Spinal cord (tissue), 10 donors: ENCODE measurements around the gene PSG2. TPM values are rescaled to one million over a fixed set of nuclear protein-coding genes. Genes with fewer than 3 reads are reported as not detected.
"Not testable (repeated sequence)": the region's sequence is repeated elsewhere in the genome, so short reads cannot be mapped to it uniquely, and the experiment has no call there.

Experiments used
- DNase-seq, 6 donors: peaks; one replicate each; pipeline versions ENCODE4 v3.0.0 to v3.0.0-alpha.2; 2013 to 2015; ENCODE audit warnings: low spot score in 6 of 6, low read depth in 4 of 6
- H3K27ac ChIP-seq: one replicate; pipeline ENCODE4 v1.5.1; 2013; ENCODE audit warnings: low read depth, low read length, control low read depth
- H3K27me3 ChIP-seq: one replicate; pipeline ENCODE4 v1.6.1; 2013; ENCODE audit warnings: low read length; ENCODE audit not compliant: control insufficient read depth, insufficient read depth
- H3K36me3 ChIP-seq: one replicate; pipeline ENCODE4 v1.6.1; 2013; ENCODE audit warnings: low read length; ENCODE audit not compliant: control insufficient read depth, insufficient read depth
- H3K4me1 ChIP-seq: one replicate; pipeline ENCODE4 v1.6.1; 2013; ENCODE audit warnings: low read length; ENCODE audit not compliant: control insufficient read depth, insufficient read depth
- H3K4me3 ChIP-seq: one replicate; pipeline ENCODE4 v1.5.1; 2013; ENCODE audit warnings: low read depth, low read length, control low read depth
- H3K9me3 ChIP-seq: one replicate; pipeline ENCODE4 v1.6.1; 2013; ENCODE audit warnings: low read length; ENCODE audit not compliant: control insufficient read depth, insufficient read depth
- WGBS: methylation state at CpG from one replicate; pipeline ENCODE4 v1.1.5; 2013; ENCODE audit warnings: missing lambda C conversion rate; ENCODE audit not compliant: insufficient coverage; 5-methylcytosine and 5-hydroxymethylcytosine counted together
- polyA plus RNA-seq, 2 donors: library from polyadenylated mRNA; unstranded; fragments of 120-200 nt; gene quantifications; one replicate each; pipeline ENCODE4 v1.2.1, GENCODE V29; 2013; ENCODE audit not compliant: insufficient read length in 2 of 2
- total RNA-seq, 2 donors: library from RNA; depleted of rRNA in 1 of 2; stranded (reverse); fragments of 120-200 nt in 1 of 2; fragments of >200 nt in 1 of 2; gene quantifications; one replicate each; pipeline versions ENCODE4 v1.2.3 to v1.2.4, GENCODE V29; 2013 to 2014
- donor health status: healthy.

PSG2 gene
- total and polyA plus RNA-seq, 4 donors: 0.23 to 0.71 (median 0.44) TPM; not detected in 1

DNA sequence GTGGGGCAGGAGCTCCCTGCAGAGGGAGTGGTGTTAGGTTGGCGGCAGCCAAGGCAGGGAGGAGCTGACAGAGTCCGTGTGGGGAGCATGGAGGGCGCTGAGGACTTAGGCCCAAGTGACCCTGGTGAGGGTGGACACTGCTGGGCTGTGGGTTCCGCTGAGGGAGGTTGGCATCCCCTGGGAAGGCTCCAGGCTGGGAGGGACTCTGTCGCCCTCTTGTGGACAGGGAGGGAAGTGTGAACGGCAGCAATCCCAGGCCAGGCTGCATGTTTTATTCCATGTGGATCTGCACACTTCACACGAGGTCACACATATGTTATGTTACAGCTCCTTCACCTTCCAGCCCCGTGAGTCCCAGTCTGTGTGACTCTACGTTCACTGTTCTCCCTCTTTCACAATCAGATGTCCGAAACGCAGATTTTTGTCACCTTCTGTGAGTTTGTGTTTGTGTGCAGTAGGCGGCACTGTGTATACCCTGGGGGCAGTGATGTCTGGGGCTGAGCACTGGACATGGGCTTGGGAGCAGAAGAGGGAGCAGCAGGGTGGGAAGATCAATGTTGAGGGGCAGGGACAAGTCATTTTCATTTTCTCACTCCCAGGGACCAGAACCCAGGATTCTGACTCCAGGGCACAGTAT lies 1.8 kb upstream of the PSG2 start:
- WGBS: 64% methylated on average over 5 of the region's 12 CpGs
- not testable (repeated sequence) for H3K4me1 ChIP-seq, H3K36me3 ChIP-seq, H3K9me3 ChIP-seq, H3K27me3 ChIP-seq, DNase-seq, H3K4me3 ChIP-seq, H3K27ac ChIP-seq

DNA sequence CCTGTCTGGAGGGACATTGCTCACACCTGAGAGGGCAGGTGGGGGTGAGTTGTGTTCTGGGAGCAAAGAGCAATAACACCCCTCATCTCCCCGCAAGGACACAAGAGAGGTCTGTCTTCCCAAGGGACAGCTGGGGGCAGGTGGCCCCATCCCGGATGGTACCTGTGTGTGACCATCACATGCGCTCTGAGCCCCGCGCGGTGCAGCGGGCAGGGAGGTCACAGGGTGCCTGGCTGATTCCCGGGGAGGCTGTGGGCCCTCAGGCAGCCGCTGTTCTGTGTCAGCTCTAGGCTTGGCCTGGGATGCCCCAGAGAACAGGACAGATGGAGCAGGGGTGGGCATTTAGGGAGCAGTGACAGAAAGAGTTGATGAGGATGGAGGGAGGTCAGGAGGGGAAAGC lies 1.2 kb upstream of the PSG2 start:
- not testable (repeated sequence) for H3K27me3 ChIP-seq, H3K27ac ChIP-seq, H3K36me3 ChIP-seq, H3K9me3 ChIP-seq, H3K4me3 ChIP-seq, DNase-seq, H3K4me1 ChIP-seq
- 99% methylated on average over 9 of the region's 9 CpGs for WGBS

GRCh38 chr19:43078311-43078710 lies 4.2 kb downstream of the PSG2 start:
- WGBS: no CpG with 5 or more reads among the region's 4 CpGs
- Histone ChIP-seq H3K36me3 (no peaks in the 10 kb centered on the region), H3K9me3 (no peaks in the 10 kb centered on the region), H3K27me3 (no peaks in the 10 kb centered on the region), H3K4me1 (no peaks in the 10 kb centered on the region), H3K4me3 (no peak overlapping the region), H3K27ac (no peak overlapping the region)
- no peak for DNase-seq

GRCh38 chr19:43077881-43078280 lies 4.6 kb downstream of the PSG2 start:
- DNase-seq, H3K4me3 ChIP-seq, H3K9me3 ChIP-seq, H3K36me3 ChIP-seq, H3K4me1 ChIP-seq, H3K27ac ChIP-seq, H3K27me3 ChIP-seq: not testable (repeated sequence)
- 85% methylated on average over 3 of the region's 4 CpGs for WGBS

GRCh38 chr19:43062418-43062817 lies 20.1 kb downstream of the PSG2 start:
- not testable (repeated sequence) for H3K4me3 ChIP-seq, H3K4me1 ChIP-seq, DNase-seq, H3K27ac ChIP-seq, H3K36me3 ChIP-seq, H3K9me3 ChIP-seq, H3K27me3 ChIP-seq
- no CpG with 5 or more reads among the region's 3 CpGs for WGBS

DNA sequence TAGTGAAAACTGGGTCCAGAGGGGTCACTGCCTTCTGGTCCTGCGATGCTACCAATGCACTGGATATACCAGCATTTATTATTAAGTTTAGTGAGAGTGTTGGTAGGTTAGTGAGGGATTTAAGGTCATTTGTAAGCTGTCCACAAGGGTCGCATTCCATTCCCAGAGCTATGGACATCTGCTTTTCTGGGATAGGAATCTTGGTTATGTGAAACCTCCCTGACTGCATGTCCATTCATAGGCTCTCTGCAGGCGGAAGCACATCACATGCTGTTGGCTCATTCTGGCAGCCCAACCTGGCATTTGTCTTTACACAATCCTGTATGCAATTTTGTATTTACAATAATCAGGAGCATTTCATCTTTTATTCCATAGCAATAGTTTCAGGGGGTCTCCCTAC lies 21.2 kb downstream of the PSG2 start:
- H3K4me1 ChIP-seq, H3K27me3 ChIP-seq, H3K27ac ChIP-seq, DNase-seq, H3K4me3 ChIP-seq, H3K36me3 ChIP-seq, H3K9me3 ChIP-seq: not testable (repeated sequence)
- WGBS: 40% methylated on average over 1 of the region's 3 CpGs

DNA sequence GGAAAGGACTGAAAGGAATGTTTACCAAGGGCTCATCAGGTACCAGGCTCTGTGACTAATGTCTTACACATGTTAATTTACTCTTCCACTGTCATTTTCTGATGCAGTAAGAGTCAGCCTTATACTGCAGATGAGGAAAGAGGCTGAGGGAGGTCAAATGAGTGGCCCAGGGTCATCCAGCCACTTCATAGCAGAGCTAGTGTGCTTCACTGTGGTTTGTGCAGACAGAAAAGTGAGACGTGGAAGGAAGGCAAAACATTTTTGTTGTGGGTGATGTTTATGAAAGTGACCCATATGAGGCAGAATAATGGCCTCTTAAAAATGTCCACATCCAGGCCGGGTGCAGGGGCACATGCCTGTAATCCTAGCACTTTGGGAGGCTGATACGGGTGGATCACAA lies 22.2 kb downstream of the PSG2 start:
- WGBS: 73% methylated on average over 3 of the region's 3 CpGs
- not testable (repeated sequence) for H3K36me3 ChIP-seq, DNase-seq, H3K4me3 ChIP-seq, H3K27ac ChIP-seq, H3K9me3 ChIP-seq, H3K27me3 ChIP-seq, H3K4me1 ChIP-seq

GRCh38 chr19:43059482-43059881 lies 23.0 kb downstream of the PSG2 start:
- no CpG with 5 or more reads among the region's 2 CpGs for WGBS
- not testable (repeated sequence) for H3K9me3 ChIP-seq, H3K4me1 ChIP-seq, H3K27me3 ChIP-seq, H3K36me3 ChIP-seq, DNase-seq, H3K4me3 ChIP-seq, H3K27ac ChIP-seq

- H3K4me1 ChIP-seq, H3K27ac ChIP-seq, H3K27me3 ChIP-seq, H3K4me3 ChIP-seq, H3K36me3 ChIP-seq, DNase-seq, H3K9me3 ChIP-seq: not testable (repeated sequence)
- no CpG with 5 or more reads among the region's 2 CpGs for WGBS
These were observed 24.1 kb downstream of the PSG2 start for GRCh38 chr19:43058440-43058839.

GRCh38 chr19:43047966-43048365 lies 34.5 kb downstream of the PSG2 start:
- not testable (repeated sequence) for H3K4me1 ChIP-seq, H3K4me3 ChIP-seq, DNase-seq, H3K9me3 ChIP-seq, H3K27ac ChIP-seq, H3K27me3 ChIP-seq, H3K36me3 ChIP-seq
- 100% methylated on average over 3 of the region's 3 CpGs for WGBS
